ENCODE measurements around the gene ARHGEF33. TPM values are rescaled to one million over a fixed set of nuclear protein-coding genes. Genes with fewer than 3 reads are reported as not detected.

Gene ARHGEF33
- total and polyA plus RNA-seq, 2 of the 8 experiments (the other 6 are each of a cell fraction or from before 2014, with no cell fraction given) = 0.09 to 0.95 TPM

- TF ChIP-seq RAD21 (IDR thresholded peaks at IDR 0.05 in 1 of 2, conservative IDR thresholded peaks at IDR 0.05 in 1 of 2; ENCODE audit: low read depth in 2 of 2, low read length in 2 of 2) (no peak), CTBP2 (IDR thresholded peaks at IDR 0.05; ENCODE audit: borderline replicate concordance, insufficient read depth, insufficient read length, low read length) (no peak), NRF1 (IDR thresholded peaks at IDR 0.05; ENCODE audit: low read depth, low read length) (no peak)
Observed at GRCh38 chr2:38951766-38952165, 62.1 kb downstream of the ARHGEF33 start (continued).
